Limb (tissue), 2 donors: ENCODE data around the gene CACNG1.
"Not testable (repeated sequence)": the region's sequence is repeated elsewhere in the genome, so short reads cannot be mapped to it uniquely, and the experiment has no call there.

Experiments used
- DNase-seq, 2 donors: peaks; one replicate each; pipeline ENCODE4 v3.0.0-alpha.2; 2016; ENCODE audit errors: extremely low spot score in 2 of 2

The CACNG1 gene

DNA sequence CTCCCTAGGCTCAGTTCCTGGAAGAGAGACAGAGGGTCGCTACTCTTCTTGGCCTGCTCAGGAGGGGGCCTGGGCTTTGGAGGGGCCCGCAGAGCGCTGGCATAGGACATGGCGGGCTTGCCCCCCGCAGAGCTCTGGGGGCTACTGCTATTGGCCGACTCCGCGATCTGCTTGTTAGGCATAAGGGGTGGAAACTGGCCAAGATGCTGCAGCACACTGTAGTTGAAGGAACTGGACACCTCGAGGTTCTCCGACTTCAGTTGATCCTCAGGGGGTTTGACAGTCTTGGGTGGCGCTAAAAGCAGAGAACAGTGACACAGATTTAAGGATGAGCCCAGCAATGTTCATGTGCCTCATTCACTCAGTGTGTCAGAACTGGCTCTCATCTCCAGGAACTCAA lies 33.9 kb downstream of the CACNG1 start:
- no peak for DNase-seq

DNA sequence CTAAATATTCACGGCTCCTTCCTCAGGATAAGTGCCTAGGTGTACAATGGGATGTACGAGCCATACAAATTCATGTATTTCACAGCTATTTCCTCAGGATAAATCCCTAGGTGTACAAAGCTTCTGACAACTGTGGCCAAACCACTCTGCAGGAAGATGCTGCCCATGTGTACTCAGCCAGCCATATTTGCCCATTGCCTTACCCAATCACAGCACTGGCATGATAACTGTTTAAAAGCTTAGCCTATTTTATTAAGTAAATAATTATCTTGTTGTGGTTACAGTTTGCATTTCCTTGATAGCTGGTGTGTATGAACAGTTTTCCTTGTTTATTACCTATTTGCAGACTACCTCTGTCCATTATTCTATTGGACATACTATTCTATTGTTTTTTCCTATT lies 35.1 kb downstream of the CACNG1 start:
- DNase-seq = no peak

DNA sequence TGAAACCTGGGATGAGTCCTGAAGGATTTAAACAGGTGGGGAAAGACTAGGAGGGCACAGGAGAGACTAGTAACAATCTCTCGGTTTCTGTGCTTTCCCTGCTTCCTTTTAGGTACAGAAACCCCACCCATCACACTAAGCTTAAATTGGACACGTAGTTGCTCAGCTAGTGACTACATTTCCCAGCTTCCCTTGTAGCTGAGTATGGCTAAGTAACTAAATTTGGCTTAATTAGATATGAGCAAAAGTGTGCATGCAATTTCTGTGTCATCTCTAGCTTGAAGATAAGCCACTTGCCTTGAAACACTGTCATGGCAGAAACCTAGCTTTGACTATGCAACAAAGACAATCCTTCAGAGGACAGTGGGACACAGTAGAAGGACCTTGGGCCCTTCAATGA lies 36.5 kb downstream of the CACNG1 start:
- DNase-seq = no peak

DNA sequence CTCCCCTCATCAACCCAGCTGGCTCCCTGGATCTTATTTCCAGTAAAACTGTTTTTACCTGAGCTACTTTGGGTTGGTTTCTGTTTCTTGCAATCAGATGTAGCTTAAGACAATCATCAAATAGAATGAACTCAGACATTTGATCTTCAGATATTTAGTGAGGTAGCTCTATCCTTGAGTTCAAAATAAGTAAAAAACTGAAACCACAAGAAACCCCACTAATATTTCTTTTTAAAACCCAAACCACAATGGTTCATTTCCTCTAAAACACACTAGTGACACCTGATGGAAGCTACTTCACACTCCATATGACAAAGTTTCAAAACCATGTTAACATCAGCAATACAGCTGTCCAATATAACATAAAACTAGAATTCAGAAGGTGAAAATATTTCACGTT lies 37.8 kb downstream of the CACNG1 start:
- no peak for DNase-seq

DNA sequence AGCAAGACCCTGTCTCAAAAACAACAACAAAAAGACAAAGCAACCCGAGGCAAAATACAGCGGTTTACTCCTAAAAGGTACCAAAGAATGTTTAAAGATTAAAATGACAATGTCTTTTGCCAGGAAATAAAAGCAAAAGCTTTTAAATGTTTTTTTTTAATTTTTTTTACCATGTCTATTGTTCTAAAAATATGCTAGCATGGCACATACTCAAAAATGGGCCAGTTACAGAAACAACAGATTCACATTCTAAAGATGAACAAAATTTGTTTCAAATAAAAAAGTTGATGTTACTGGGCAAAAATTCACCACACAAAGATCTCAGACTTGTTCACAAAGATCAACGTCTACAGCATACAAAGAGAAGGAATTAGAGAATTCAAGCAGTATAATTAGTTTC lies 41.1 kb downstream of the CACNG1 start:
- DNase-seq = no peak

DNA sequence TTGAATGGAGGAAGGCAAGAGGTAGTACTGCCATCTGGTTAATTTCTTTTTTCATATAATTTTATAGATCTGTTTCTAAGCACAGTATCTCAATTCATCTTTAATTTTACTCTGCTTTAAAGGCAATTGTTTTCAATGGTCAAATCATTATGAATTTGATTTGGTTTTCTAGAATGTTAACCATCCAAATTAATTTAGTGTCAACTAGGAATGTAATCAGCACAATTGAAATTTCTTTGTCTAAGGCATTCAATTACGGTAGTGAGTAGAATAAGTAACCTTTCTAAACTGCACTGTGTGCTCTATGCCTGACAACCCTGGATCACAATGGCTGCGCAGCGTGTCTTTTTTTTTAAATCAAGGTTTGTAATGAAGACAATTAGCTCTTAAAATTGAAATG lies 44.3 kb downstream of the CACNG1 start:
- DNase-seq = no peak

DNA sequence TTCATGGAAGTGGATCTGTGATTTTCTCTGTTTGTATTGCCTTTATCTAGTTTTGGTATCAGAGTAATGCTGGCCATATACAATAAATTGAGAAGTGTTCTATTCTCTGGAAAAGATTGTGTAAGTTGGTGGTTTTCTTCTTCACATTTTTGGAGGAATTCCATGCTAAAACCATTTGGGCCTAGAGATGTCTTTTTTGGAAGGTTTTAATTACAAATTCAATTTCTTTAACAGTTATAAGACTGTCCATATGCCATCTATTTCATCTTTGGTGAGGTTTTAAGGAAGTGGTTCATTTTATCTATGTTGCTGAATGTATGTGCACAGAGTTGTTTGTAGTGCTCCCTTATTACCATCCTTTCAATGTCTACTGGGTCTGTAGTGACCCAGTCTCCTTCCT lies 46.0 kb downstream of the CACNG1 start:
- no peak for DNase-seq

DNA sequence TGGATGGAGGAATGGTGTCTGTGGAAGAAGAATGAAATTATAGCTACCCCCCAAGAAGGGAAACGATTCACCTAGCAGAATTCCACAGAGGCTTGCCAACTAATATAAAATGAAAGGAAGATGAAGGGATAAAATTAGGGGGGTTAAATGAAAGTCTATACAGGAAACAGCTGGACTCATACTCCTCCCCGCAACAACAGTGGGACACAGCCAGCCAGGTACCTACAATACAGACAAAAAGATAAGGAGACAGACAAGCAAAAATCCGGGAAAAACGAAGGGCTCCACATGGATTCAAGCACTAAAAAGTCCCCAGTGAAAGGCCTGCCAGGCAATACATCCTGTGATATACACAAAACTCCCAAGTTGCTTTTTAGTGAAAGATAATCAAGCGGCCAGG lies 47.9 kb downstream of the CACNG1 start:
- DNase-seq = no peak

DNA sequence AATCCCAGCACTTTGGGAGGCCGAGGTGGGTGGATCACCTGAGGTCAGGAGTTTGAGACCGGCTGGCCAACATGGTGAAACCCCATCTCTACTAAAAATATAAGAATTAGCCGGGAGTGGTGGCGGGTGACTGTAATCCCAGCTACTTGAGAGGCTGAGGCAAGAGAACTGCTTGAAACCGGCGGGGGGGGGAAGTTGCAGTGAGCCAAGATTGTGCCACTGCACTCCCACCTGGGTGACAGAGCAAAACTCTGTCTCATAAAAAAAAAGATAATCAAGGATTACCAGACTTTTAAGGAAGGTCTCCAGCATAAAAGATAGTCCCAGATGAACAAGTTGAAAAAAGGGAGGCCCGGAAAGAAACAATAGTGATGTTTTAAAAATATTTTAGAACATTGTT lies 48.4 kb downstream of the CACNG1 start:
- not testable (repeated sequence) for DNase-seq

DNA sequence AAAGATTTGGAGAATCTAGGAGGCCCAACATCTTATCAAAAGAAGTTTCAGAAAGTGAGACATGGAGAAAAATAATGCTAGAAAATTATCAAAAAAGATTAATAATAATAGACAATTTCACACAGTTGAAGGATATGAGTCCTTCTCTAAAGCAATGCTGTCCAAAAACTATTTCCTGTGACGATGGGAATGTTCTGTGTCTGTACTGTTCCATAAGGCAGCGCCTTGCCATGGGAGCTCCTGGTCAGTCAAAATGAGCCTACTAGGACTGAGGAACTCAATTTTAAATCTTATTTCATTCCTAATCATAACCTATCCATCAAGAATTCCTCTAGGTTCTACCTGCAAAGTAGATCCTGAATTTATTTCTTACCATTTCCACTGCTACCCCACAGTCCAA lies 49.0 kb downstream of the CACNG1 start:
- no peak for DNase-seq

DNA sequence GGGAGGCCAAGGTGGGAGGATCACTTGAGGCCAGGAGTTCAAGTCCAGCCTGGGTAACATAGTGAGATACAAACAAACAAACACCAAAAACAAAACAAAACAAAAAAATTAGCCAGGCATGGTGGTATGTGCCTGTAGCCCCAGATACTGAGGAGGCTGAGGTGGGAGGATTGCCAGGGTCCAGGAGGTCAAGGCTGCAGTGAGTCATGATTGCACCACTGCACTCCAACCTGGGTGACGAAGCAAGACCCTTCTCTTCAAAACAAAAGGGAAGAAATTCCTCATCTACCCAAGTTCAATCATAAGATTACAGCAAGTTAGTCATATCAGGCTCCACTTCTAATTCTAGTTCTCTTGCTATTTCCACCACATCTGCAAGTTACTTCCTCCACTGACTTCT lies 50.9 kb downstream of the CACNG1 start:
- not testable (repeated sequence) for DNase-seq

DNA sequence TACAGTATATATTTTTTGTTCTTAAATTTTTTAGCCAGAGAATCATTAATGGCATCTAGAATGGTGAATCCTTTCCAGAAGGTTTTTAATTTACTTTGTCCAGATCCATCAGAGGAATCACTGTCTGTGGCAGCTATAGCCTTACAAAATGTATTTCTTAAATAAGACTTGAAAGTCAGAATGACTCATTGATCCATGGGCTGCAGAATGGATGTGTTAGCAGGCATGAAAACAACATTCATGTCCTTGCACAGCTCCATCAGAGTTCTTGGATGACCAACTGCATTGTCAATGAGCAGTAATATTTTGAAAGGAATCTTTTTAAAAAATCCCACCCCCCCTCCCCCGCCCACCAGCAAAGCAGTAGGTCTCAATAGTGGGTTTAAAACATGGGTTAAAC lies 51.4 kb downstream of the CACNG1 start:
- no peak for DNase-seq

DNA sequence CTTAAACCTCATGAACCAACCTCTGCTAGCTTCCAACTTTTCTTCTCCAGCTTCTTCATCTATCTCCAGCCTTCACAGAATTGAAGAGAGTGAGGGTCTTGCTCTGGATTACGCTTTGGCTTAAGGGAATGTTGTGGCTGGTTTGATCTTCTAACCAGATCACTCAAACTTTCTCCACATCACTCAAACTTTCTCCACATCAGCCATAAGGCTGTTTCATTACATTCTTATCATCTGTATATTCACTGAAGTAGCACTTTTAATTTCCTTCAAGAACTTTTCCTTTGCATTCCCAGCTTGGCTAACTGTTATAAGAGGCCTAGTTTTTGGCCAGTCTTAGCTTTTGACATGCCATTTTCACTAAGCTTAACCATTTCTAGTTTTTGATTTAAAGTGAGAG lies 52.3 kb downstream of the CACNG1 start:
- DNase-seq = no peak

DNA sequence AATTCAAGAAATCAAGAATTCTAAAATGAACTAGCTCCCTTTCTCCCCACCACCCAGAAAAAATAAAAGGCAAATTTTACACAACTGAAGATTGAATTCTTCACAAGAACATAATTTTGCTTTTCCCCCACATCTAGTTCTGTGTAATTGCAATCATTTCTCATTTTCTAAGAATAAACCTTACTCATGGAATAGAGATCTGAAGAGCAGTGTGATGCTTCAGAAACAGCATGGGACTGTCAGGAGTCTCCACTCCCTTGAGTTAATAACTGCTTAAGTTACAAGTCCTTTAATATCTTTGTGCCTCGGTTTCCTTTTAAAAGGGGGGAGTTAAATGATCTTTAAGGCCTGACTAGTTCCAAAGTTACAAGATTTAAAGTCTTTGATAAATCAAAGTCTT lies 53.7 kb downstream of the CACNG1 start:
- DNase-seq = no peak

DNA sequence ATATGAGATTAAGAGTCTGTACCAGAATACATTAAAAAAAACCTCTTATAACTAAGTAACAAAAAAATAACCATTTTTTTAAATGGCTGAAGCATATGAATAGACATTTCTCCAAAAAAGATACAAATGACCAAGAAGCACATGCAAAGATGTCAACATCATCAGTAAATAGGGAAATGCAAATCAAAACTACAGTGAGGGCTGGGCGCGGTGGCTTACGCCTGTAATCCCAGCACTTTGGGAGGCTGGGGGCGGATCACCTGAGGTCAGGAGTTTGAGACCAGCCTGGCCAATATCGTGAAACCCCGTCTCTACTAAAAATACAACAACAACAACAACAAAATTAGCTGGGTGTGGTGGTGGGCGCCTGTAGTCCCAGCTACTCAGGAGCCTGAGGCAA lies 60.3 kb downstream of the CACNG1 start:
- DNase-seq = not testable (repeated sequence)

DNA sequence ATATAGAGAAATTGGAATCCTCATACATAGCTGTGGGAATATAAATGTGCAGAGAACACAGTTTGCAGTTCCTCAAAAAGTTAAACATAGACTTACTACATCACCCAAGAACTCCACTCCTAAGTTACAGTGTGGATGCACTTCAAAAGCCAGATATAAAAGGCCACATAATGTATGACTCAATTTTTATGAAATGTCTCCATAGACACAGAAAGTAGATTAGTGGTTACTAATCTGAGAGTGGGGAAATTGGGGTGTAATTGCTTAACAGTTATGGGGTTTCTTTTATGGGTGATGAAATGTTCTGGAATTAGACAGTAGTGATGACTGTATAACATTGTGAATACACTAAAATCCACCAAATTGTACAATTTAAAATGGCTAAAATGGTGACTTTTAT lies 60.9 kb downstream of the CACNG1 start:
- DNase-seq = no peak
